G401.6 (cell line): ENCODE results near the gene RBBP7.
"Not testable (repeated sequence)": the region's sequence is repeated elsewhere in the genome, so short reads cannot be mapped to it uniquely, and the experiment has no call there.

Experiments
- FAIRE-seq: peaks from 2 replicates; lab custom pipeline; 2012; peaks lifted over from hg19 to GRCh38; lab: Jason Lieb, UNC

RBBP7 gene

GRCh38 chrX:16862829-16863228 lies 7.3 kb downstream of the RBBP7 start:
- FAIRE-seq = no peak

- peak; percentile 19 for FAIRE-seq
These were observed 13.4 kb downstream of the RBBP7 start for GRCh38 chrX:16856744-16857143.

DNA sequence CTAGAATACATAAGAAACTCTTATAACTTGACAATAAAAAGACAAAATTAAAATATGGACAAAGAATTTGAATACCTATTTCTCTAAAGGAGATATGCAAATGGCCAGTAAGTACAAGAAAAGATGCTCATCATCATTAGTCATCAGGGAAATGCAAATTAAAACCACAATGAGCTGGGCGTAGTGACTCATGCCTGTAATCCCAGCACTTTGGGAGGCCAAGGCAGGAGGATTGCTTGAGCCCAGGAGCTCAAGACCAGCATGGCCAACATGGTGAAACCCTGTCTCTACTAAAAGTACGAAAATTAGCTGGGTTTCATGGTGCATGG lies 14.1 kb downstream of the RBBP7 start:
- FAIRE-seq = not testable (repeated sequence)

DNA sequence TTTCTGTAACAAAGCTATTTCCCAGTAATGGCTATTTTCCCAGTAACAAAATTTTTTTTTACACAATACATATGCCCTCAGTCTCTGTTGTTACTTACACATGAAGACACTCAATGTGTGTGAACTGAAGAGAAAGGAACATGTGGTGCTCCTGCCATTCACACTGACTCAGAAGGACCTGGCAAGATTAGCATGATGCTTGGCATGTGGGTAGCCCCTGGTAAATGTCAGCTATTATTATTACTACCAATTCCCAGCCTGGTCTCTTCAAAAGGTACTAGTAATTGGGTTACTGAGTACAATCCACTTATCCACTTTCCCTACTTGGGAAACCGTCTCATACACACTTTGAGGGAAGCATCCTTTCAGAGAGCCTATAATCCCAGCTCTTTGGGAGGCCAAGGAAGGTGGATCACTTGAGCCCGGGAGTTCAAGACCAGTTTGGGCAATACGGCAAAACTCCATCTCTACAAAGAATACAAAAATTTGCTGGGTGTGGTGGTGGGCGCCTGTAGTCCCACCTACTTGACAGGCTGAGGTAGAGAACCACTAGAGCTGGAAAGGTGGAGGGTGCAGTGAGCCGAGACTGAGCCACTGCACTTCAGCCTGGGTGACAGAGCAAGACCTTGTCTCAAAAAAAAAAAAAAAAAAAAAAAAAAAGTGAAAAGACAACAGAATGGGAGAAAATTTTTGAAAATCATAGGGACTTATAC lies 14.6 kb downstream of the RBBP7 start:
- FAIRE-seq = no peak

DNA sequence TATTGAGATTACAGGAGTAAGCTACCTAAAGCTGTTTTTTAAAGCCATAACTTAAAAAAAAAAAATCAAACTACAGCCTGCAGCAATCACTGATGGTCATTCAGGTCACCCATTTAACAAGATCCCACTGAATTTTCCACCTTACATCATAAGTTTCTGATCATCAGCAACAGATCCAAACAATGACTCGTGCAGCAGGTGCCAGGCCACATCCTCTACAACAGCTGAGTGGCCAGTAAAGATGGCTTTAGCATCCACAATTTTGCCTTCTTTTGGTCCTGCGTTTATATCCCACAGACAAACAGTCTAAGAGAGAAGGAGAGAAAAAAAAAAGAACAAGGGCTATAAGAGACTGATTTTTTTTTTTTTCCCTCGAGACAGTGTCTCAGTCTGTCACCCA lies 16.6 kb downstream of the RBBP7 start:
- FAIRE-seq = no peak

DNA sequence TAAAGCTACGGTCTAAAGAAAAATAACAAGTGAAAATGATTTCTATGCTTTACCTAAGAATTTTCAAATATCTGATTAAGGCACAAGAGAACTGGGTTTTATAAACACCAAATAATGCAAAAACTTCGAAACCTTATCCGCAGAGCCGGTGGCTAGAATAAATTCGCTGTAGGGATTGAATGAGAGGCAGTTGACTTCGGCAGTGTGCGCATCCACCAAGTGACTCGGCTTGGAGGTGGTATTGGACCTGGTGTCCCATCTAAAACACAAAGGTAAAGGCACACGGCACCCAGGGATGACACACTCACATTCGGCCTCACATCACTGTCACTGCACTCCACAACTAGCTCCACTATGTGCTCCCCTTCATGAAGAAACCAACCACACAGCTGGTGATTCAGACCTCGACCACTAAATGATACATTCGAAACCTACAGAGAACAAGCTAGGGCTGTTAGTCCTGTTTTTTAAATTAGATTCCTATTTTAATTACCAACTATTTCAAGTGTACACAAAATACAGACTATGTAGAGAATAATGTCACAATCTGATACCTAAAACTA lies 17.5 kb downstream of the RBBP7 start:
- no peak for FAIRE-seq

- FAIRE-seq = no peak
These were observed 18.3 kb downstream of the RBBP7 start for GRCh38 chrX:16851827-16852226.

DNA sequence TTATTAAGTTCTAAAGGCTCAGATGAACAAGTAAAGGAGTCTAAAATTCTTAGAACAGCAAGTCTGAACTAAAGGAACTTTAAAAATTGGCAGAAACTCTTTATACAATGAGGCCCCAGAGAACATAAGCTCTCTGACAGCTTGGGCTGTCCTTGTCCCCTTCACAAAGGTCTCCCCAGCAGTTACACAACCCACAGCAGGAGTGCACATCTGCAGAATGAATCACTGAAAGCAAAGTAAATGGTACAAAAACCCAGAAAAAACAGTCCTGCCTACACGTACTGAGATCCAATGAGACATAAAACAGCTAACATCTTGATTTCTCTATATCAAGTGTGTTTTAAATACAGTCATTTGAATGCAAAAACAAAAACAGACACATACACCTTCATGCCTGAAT lies 18.7 kb downstream of the RBBP7 start:
- FAIRE-seq = peak; percentile 58

- FAIRE-seq = no peak
These were observed 21.6 kb downstream of the RBBP7 start for GRCh38 chrX:16848541-16848940.

DNA sequence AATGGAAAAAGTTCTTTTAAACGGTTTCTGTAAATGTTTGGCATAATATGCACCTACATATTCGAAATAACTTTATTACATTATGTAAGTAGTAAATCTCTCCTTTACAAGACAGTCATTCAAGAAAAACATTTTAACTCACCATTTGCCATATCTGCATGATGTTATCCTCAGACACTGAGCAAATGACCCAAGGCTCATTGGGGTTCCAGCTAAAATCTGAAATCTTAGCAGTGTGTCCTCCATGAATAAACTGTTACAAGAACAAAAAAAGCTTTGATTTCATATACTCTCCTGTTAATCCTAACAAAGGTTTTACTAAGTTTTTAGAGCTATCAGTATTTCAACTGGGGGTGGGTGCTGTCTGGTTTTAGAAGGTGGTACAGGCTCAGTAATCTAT lies 24.5 kb downstream of the RBBP7 start:
- no peak for FAIRE-seq

DNA sequence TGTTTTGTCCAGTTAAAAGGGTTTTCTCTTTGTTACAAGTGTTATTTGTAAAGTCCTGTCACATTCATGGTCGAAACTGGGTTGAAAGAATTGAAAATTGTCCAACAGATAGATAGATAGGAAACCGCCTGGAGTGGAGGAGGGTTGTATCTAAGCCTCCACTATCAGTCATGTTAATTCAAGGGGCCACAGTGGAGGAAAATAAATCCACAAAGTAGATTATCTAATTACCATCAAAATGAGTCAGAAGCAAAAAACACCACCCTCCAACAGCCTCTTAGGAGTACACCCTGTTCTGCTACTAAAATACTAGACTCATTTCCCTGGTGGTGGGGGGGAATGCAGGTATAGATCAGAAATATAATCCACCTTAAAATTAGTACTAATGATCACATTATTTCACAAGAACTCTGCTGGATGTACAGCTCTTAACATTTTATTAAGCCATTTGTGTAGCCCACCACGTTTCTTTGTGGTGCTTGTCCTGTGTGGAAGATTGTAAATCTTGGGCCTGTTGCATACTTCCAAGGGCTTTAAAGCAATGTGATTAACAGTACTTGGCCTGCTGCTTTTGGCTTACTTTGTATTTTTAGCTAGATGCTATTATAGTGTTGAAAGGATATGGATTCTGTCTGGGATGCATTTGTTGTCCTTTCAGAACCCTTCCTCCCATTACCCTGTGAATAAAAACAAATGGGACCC lies 26.8 kb downstream of the RBBP7 start:
- FAIRE-seq = no peak

DNA sequence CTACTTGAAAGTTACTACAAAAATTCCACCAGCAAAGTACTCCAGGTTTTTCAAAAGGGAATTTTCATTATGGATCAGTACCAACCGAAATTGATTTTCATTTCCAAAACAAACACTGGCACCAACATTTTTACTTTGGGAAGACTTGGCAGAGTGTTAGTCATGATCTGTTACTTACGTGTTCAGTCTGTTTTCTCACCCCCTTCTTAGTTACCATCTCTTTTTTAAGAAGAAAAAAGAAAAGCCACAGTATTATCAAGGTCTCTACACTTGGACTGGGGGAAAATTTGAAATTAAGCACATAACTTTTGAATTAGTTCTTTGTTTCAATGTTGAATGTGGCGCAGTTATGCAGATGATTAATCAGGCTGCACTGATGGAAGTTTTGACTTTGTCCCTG lies 27.5 kb downstream of the RBBP7 start:
- no peak for FAIRE-seq

GRCh38 chrX:16839852-16840460 lies 30.2 kb downstream of the RBBP7 start:
- FAIRE-seq = no peak

GRCh38 chrX:16839219-16839851 lies 30.8 kb downstream of the RBBP7 start:
- no peak for FAIRE-seq

DNA sequence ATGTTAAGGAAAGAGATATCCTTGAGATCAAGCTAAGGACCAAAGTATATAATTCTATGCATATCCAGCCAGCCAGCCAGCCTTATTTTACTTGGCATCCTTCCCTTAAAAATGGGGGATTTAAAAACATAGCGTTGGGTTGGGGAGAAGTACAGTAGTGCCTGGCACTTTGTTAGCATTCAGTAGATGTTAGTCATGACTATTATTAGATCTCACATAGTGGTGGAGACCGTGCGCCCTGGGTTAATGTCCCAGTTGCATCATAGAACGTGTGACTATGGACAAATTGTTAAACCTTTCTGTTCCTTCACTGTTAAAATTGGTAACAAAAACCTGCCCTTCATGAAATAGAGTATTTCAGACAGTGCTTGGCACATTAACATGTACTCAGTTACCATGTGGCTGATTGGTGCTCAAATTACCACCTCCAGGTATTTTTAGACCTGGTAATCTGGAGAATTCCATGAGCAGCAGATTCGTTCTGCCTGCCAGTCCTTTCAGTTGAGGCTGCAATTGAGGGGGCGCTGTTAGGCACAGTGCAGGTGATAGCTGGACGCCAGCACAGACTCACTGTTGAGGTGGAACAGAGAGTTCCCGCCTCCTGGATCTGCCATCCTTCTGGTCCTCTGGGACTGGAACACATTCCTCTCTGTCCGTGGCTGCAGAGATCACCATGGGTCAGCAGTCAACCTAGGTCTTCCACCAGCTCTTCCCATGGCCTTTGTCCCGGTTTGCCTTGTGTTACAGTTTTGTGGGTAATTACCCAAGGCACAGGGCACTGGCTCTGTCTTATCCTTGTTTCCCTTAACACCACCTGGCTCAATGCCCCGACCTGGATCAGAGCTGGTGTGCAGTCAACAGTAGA lies 31.7 kb downstream of the RBBP7 start:
- FAIRE-seq = no peak

GRCh38 chrX:16836371-16836770 lies 33.8 kb downstream of the RBBP7 start:
- FAIRE-seq = no peak

DNA sequence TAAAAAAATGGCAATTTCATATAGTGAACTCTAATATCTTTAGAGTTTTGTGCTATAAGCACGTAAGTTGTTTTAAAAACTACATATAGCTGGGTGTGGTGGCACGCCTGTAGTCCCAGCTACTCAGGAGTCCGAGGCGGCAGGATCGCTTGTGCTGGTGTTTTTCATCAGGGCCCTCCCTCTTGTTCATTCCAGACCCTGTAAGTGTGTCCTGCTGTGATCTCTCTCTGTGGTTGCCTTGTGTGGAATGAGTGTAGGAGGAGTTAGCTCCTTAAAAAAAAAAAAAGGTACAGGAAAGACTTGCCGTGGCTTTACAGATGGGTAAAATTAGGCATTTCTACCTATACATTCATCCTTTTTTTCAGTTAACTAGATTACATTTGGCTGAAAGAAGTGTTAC lies 35.4 kb downstream of the RBBP7 start:
- FAIRE-seq = no peak

DNA sequence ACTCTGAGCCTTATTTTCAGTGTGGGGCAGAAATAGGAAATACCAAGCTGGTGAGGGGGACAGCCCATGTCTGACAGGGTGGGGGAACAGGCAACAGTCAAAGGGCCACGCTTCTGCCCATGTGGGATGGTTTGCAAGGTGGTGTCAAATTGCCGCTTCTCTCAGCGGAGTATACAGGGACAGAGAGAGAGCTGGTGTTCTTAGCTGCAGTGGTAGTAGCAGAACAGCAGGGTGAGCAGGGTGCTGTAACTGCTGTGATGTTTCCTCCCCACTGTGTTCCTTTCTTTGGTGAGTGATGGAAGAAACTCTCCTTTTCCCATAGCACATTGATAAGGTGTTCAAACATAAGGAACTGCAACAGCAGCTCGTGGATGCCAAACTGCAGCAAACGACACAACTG lies 37.9 kb downstream of the RBBP7 start:
- no peak for FAIRE-seq

GRCh38 chrX:16828124-16828908 lies 41.8 kb downstream of the RBBP7 start:
- FAIRE-seq = no peak

- no peak for FAIRE-seq
These were observed 42.9 kb downstream of the RBBP7 start for GRCh38 chrX:16827225-16827624.

GRCh38 chrX:16826207-16826606 lies 44.0 kb downstream of the RBBP7 start:
- peak; percentile 83 for FAIRE-seq
